PC-9 (cell line): ENCODE data around the gene PREPL. TPM values are rescaled to one million over a fixed set of nuclear protein-coding genes. Genes with fewer than 3 reads are reported as not detected.

Experiments
- BruUV-seq: library from RNA; stranded (reverse); fragments of 400-500 nt; replicated peaks from 2 replicates; lab custom pipeline; 2021; lab: Mats Ljungman, UMichigan
- CTCF ChIA-PET: fragments of 300-600 bp; sonication (Branson Sonifier 250); formaldehyde crosslinking; loops from one replicate; lab custom pipeline; 2022; ENCODE audit warnings: antibody characterized with exemption; lab: Charles Lee
- POLR2A ChIA-PET: fragments of 300-600 bp; sonication (Branson Sonifier 250); formaldehyde crosslinking; loops from one replicate; lab custom pipeline; 2022; ENCODE audit warnings: antibody characterized with exemption; ENCODE audit not compliant: unreplicated experiment; lab: Charles Lee
- DNase-seq, 2 experiments: peaks; one replicate each; pipeline versions ENCODE4 v3.0.0 to v3.0.0-alpha.2; 2015 to 2022; ENCODE audit warnings: mixed read lengths in 1 of 2
- H2AFZ ChIP-seq: fragments of 200-600 bp; sonication (generic); 2 replicates; pipeline ENCODE4 v1.8.1; 2017; ENCODE audit warnings: antibody characterized with exemption
- H3F3A ChIP-seq: fragments of 200-600 bp; sonication (generic); 2 replicates; pipeline ENCODE4 v1.8.1; 2017; ENCODE audit warnings: antibody characterized with exemption, mild to moderate bottlenecking, low read depth; ENCODE audit not compliant: insufficient read depth
- H3K27ac ChIP-seq: fragments of 200-600 bp; sonication (generic); 2 replicates; pipeline ENCODE4 v1.6.1; 2016; ENCODE audit warnings: mixed run types
- H3K27me3 ChIP-seq: fragments of 200-600 bp; sonication (generic); 2 replicates; pipeline ENCODE4 v1.6.1; 2016; ENCODE audit warnings: low read depth, mixed run types; ENCODE audit not compliant: insufficient read depth
- H3K36me3 ChIP-seq: fragments of 200-600 bp; sonication (generic); 2 replicates; pipeline ENCODE4 v1.6.1; 2016; ENCODE audit warnings: low read depth, mixed run types
- H3K4me1 ChIP-seq: fragments of 200-600 bp; sonication (generic); replicated peaks from 2 replicates; pipeline ENCODE4 v1.6.1; 2016; ENCODE audit warnings: mixed run types; ENCODE audit not compliant: insufficient read depth
- H3K4me2 ChIP-seq: fragments of 200-600 bp; sonication (generic); 2 replicates; pipeline ENCODE4 v1.6.1; 2017; ENCODE audit warnings: mixed run types
- H3K4me3 ChIP-seq: fragments of 200-600 bp; sonication (generic); 2 replicates; pipeline ENCODE4 v1.6.1; 2016; ENCODE audit warnings: mixed run types
- H3K79me2 ChIP-seq: fragments of 200-600 bp; sonication (generic); 2 replicates; pipeline ENCODE4 v1.6.1; 2017; ENCODE audit warnings: low read depth, mixed run types
- H3K9me2 ChIP-seq: fragments of 200-600 bp; sonication (generic); 2 replicates; pipeline ENCODE4 v1.8.1; 2017; ENCODE audit warnings: mild to moderate bottlenecking; ENCODE audit not compliant: insufficient read depth
- H3K9me3 ChIP-seq: fragments of 200-600 bp; sonication (generic); 2 replicates; pipeline ENCODE4 v1.8.1; 2016; ENCODE audit warnings: low read depth; ENCODE audit not compliant: insufficient read depth
- H4K20me1 ChIP-seq: fragments of 200-600 bp; sonication (generic); 2 replicates; pipeline ENCODE4 v1.8.1; 2017; ENCODE audit not compliant: insufficient read depth
- CTCF ChIP-seq: fragments of 200-600 bp; sonication (generic); conservative IDR thresholded peaks from 2 replicates; pipeline ENCODE4 v1.6.1; 2017; ENCODE audit warnings: mixed run types, antibody characterized with exemption, mild to moderate bottlenecking, moderate library complexity
- EZH2 ChIP-seq: fragments of 200-600 bp; sonication (generic); IDR thresholded peaks from 2 replicates; pipeline ENCODE4 v1.8.0; 2017; ENCODE audit warnings: antibody characterized with exemption, low read depth
- intact Hi-C: fragments of 100-400 bp; cut with micrococcal nuclease; formaldehyde crosslinking; loops from one replicate; pipeline ENCODE4 v1.10.0; 2022; ENCODE audit not compliant: unreplicated experiment
- total RNA-seq: library from RNA; stranded (reverse); gene quantifications from 2 replicates; pipeline ENCODE4 v1.2.3, GENCODE V29; 2021

PREPL gene
- total RNA-seq, 1 experiment from 2014 or later: 42.2 TPM

- peaks cover 31% of the 10 kb centered on the region for H3K36me3 ChIP-seq
- intact Hi-C loops: no loop called here
- H2AFZ ChIP-seq: no peak overlapping the region
- H3K4me2 ChIP-seq: no peak overlapping the region
- no peaks in the 10 kb centered on the region for H3K4me1 ChIP-seq
- no peaks in the 10 kb centered on the region for H3K27me3 ChIP-seq
- H3F3A ChIP-seq: no peaks in the 10 kb centered on the region
- no peaks in the 10 kb centered on the region for H3K9me2 ChIP-seq
- H4K20me1 ChIP-seq: no peaks in the 10 kb centered on the region; the same call in none of the 2 replicates
- CTCF ChIA-PET: no interaction called here
- BruUV-seq: no TSS peak
- no peak overlapping the region for H3K27ac ChIP-seq
- no peak for DNase-seq
- H3K79me2 ChIP-seq: no peaks in the 10 kb centered on the region
- POLR2A ChIA-PET: interaction anchor here (0.6 kb wide), 1 partner anchor 1051 kb away, joined by 3 read pairs; no protein-coding TSS in a partner anchor
- TF ChIP-seq CTCF: no peak
- TF ChIP-seq EZH2: no peak
- H3K4me3 ChIP-seq: no peak overlapping the region
- no peaks in the 10 kb centered on the region for H3K9me3 ChIP-seq
Measured at GRCh38 chr2:44329343-44329742, 32.0 kb downstream of the PREPL start.

- H3F3A ChIP-seq: no peaks in the 10 kb centered on the region
- H4K20me1 ChIP-seq: no peaks in the 10 kb centered on the region; the same call in none of the 2 replicates
- H3K27me3 ChIP-seq: no peaks in the 10 kb centered on the region
- no peak overlapping the region for H3K4me2 ChIP-seq
- H3K9me2 ChIP-seq: no peaks in the 10 kb centered on the region
- no peak overlapping the region for H2AFZ ChIP-seq
- no peaks in the 10 kb centered on the region for H3K4me1 ChIP-seq
- CTCF ChIA-PET: no interaction called here
- DNase-seq: no peak
- no peaks in the 10 kb centered on the region for H3K79me2 ChIP-seq
- TF ChIP-seq EZH2: no peak
- TF ChIP-seq CTCF: no peak
- intact Hi-C loops: no loop called here
- peaks cover 34% of the 10 kb centered on the region for H3K36me3 ChIP-seq
- BruUV-seq: no TSS peak
- no peaks in the 10 kb centered on the region for H3K9me3 ChIP-seq
- no peak overlapping the region for H3K27ac ChIP-seq
- POLR2A ChIA-PET: interaction anchor here (0.6 kb wide), 1 partner anchor 1050 kb away, joined by 3 read pairs; no protein-coding TSS in a partner anchor
- H3K4me3 ChIP-seq: no peak overlapping the region
Measured at GRCh38 chr2:44328750-44329149, 32.5 kb downstream of the PREPL start.

DNA sequence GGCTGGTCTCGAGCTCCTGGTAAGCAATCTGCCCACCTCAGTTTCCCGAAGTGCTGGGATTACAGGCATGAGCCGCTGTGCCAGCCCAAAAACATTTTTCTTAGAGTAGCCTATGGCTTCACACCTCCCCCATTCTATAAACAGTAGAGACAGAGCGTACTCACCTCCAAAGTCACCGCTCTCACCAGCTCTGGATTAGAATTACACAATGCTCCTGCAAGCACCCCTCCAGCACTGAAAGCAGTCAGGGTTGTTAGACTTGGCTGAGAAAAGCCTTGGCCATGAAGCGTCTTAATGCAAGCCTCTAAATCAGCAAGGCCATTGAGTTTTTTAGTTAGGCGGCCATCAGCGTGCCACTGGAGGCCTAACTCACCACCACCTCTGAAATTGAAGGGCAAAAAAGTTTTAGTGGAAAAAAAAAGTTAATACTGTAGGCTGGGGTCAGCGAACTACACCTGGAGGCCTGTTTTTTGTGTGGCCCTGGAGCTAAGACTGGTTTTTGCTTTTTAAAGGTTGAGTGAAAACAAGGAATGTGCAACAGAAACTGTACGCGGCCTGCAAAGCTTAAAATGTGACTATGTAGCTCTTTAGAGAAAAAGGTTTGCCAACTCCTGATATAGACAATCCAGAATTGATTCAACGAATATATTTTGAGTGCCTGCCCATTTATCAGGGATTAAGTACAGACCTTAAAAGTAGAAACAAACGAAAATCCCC, 34.6 kb downstream of the PREPL start:
- Histone ChIP-seq H3K4me3 (no peak overlapping the region), H3K27ac (no peak overlapping the region), H3K27me3 (no peaks in the 10 kb centered on the region), H3K4me1 (no peaks in the 10 kb centered on the region), H3K79me2 (no peaks in the 10 kb centered on the region), H3K9me3 (no peaks in the 10 kb centered on the region), H3K4me2 (no peak overlapping the region), H3K9me2 (no peaks in the 10 kb centered on the region), H2AFZ (no peak overlapping the region), H3F3A (no peaks in the 10 kb centered on the region), H3K36me3 (peaks cover 48% of the 10 kb centered on the region), H4K20me1 (no peaks in the 10 kb centered on the region; the same call in 1 of the 2 replicates)
- intact Hi-C loops: no loop called here
- BruUV-seq: no TSS peak
- ChIA-PET CTCF (no interaction called here), POLR2A (no interaction called here)
- no peak for DNase-seq
- no peak for TF ChIP-seq EZH2
